ENCODE results near the gene RETREG1.
"Not testable (repeated sequence)": the region's sequence is repeated elsewhere in the genome, so short reads cannot be mapped to it uniquely, and the experiment has no call there.

Gene RETREG1

DNA sequence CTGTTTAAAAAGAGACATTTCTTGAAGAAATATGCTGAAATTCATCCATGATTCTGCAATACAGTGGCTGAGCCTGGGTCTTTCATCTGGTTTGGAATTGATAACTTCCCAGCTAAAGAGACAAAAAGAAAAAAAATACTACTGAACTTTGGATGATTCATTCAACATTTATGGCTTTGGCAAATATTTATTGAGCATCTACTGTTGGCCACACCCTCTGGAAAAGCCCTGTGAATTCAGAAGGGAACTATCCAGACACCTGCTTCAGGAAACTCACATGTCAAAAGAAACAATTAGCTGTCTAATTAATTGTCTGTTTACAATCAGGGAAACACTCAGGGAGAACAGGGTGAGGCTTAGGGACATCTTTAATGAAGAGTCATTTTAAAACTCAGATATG is 133.4 kb downstream of the RETREG1 start:
- DNase-seq, result no peak

DNA sequence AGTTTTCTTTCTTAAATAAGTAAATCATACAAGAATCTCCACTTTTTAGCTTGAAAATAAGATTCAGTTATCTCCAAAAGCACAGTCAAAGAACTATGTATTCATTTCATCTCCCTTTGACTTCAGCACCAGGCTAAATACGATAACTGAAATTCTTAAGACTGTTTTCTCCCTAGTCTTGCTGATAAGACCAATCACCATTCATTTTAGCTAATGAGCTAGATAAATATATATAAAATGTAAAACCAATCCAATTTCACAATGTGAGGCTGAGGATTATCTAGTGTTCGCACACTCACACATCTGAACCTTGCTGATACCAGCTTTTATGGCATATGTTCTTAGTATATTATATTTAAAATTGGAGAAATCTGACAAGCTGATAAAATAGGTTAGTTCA is 133.9 kb downstream of the RETREG1 start:
- DNase-seq, result no peak

DNA sequence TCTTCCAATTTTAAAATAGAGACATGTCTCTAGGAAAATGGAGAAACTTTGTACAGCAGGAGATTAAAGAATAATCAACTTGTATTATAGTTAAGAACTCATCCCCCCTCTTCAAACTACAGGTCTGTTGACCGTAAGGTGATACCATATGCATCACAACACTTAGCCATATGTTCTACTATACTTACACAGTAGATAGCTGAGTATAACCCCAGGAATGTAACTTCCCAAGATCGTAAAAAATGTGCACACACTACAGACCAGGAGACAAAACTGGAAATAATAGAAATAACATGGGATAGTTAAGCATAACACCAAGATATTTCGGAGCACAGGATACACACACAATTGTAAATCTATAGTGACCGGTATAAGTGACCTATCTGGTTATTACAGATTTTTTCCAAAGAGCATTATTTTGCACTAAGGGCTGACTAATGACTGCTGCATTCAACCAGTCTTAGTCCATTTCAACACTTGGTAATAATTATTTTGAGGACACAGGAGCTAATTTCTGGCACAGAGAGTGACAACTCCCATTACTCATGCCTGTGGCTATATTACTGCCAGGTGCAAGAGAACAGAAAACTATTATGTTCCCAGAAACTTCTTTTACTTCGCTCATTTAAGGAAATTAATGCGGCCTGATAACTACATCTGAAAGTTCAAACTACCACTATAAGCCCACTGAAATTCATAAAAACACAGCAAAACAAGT is 135.8 kb downstream of the RETREG1 start:
- DNase-seq, result no peak

DNA sequence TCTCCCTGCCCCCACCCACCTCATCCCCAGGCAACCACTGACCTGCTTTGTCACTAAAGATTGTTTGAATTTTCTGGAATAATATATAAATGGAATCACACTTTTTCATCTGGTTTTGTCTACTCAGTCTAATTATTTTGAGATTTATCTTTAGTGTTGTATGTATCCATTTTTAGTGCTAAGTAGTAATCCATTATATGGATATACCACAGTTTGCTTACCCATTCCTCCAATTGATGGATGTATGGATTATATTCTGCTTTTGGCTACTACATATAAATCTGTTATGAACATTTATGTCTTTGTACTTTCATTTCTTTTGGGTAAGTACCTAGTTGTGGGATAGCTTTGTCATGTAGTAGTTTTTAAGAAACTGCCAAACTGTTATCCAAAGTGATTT is 136.7 kb downstream of the RETREG1 start:
- DNase-seq, result no peak

DNA sequence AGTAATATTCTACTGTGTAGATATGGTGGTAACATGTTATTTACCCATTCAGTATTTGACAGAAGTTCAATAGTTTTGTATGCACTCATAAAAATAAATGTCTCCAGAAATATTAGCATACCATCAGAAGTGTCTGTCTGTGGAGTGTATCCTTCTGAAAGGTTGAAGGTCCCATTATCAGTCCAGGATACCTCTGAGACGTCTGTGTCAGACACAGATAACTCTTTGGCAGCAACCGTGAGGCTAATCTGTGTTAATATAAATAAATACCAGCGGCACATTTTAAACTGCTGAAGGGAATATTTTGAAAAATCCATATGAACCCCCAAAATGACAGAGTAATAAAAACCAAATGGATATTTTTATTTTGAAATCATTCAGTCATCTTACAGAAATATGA is 139.3 kb downstream of the RETREG1 start:
- no peak for DNase-seq

DNA sequence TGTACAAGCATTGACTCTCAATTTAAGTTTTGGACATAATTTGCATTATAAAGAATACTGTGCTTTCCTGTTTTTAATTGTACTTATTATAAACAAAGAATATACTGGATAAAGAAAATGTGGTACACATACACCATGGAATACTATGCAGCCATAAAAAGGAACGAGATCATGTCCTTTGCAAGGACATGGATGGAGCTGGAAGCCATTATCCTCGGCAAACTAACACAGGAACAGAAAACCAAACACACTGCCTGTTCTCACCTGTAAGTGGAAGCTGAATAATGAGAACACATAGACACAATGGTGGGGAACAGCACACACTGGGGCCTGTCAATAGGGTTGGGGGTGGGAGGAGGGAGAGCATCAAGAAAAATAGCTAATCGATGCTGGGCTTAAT is 140.4 kb downstream of the RETREG1 start:
- DNase-seq, result not testable (repeated sequence)

DNA sequence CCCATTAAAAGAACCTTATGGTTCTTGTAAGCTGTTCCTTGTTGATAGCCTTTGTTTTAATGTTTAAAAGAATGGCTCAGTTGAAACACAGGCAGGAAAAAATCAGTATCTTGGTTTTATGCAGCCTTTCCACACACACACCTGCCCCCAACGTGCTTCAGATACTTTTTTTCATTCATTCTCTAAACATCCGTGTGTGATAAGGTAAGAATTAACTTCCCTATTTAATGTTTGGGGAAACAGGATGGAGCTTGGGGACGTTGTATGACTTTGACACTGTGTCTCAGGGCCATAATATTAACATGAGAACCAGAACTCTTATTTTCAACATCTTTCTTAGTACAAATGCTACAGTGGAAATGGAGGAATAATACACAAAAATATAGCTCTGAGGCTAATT is 145.4 kb downstream of the RETREG1 start:
- DNase-seq, result no peak

DNA sequence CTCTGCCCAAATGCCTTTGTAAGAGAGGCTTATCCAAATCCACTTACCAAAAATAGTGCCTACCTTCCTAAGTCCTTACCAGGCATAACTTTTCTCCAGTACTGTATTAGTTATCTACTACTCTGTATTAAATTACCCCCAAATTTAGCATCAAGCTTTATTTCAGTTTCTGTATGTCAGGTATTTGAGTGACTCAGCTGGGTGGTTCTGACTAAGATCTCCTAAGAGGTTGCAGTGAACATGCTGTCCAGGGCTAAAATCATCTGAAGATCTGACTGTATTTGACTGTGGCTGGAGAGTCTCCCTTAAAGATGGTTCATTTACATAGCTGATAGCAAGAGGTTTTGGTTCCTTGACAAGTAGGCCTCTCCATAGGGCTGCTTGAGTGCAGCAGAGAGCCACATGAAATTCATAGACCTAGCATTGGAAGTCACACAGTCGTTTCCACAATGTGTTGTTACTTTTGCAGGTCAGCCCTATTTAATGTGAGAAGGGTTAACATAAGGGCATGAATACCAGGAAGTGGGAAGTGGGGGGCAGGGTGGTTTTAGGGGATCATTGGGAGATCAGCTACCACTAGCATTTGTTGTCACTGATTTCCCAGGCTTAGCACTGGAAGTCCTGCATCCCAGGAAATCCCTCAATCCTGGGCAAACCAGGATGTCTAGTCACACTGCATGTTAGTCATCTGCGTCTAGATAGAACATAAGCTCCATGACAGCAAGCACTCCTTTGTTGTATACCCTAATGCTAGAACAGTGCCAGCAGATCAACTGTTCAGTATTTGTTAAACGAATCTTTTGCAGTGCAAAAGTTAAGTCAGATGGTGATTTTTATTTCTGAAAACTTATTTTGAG is 149.2 kb downstream of the RETREG1 start:
- DNase-seq, result no peak

DNA sequence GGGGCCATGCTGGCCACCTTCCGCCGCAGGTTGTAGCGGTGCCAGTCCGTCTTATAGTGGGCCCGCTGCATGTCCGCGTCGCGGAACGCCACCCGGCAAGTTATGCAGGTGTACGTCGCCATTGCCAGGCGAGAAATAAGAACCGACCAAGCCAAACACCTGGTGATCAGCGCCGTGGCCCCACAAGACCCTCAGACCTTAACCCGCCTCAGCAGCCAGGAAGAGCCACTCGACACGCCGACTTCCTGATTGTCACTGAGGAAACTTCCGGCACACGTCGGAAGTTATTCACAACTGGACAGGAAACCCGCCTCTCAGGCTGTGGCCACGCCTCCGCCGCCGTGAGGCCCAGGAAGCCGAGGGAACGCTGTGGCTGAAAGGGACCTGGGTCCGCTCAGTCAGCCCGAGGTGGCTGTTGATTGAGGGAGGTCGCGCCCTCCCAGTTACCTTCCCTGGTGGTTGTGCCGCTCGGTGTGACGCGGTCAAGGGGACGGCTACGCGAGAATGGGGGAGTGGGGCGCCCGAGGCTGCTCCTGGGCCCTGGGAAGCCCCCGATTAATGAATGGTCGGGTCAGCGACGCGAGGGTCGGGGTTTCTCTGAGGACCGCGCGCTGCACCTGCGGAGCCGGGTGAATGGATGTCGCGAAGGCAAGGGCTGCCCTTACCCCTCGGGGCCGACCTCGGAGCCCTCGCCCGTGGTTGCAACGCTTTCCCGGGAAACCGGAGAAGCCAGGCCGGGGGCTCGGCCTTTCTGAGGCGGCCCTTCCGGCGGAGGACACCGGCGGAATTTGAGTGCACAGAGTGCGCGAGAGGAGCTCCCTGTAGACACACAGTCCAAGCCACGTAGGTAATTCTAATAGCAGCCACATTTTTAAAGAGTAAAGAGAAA is 151.0 kb downstream of the RETREG1 start, which contains the start of gene ZNF622:
TSS of gene ZNF622 (minus strand) at position 257 of the 889 bp plus-strand sequence. CDS start at position 122, 135 bp downstream.
- peak; percentile 88 for DNase-seq

DNA sequence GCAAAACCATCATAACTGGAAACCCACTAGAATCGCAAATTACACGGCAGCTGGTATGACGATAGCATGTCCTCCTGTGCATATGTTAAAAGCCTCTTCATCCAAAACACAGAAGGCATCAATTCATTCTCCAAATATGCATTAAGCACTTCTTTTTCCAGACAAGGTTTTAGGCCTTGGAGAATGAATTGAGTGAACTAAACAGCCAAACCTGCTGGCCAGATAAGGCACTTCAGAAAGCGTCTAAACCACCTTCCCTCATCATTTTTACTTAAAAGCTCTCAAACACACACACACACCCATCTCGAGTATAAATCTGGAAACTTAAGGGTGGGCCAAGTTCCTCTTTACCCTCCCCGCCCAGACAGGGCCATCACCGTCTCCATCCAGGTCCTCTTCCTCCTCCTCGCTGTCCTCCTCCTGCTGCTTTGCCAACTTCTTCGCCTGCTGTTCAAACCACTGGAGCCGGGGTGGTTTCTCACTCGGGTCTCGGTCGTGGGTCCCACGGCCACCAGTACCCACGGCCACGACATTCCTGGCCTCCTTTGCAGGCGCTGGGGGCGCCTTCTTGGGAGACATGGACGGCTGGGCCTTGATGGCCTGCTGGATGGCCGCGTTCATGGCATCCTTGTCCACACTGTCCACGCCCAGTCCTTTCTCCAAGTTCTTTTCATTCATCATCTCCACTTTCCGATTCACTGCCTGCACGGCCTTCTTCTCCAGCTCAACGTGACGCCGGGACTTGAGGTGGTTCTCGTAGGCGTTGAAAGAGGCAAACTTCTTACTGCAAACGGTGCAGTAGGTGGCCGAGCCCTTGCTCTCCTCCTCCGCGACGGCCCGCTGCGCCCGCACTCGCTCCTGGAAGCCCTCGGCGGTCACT is 151.9 kb downstream of the RETREG1 start:
- DNase-seq, result no peak

DNA sequence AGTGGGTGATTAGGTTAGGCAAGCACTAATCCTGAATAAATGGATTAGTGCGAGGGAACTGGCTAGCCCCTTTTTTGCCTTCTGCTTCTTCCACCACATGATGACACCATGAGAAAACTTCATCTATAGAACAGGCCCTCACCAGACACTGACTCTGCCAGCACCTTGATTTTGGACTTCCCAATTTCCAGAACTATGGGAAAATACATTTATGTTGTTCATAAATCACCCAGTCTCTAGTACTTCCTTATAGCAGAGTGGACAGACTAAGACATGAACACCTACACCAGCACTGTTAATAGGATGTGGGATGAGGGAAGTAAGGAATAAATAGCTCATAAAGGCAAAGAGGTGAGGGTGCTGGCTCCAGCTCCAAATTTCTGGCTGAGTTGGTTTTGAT is 152.6 kb downstream of the RETREG1 start:
- DNase-seq, result no peak

DNA sequence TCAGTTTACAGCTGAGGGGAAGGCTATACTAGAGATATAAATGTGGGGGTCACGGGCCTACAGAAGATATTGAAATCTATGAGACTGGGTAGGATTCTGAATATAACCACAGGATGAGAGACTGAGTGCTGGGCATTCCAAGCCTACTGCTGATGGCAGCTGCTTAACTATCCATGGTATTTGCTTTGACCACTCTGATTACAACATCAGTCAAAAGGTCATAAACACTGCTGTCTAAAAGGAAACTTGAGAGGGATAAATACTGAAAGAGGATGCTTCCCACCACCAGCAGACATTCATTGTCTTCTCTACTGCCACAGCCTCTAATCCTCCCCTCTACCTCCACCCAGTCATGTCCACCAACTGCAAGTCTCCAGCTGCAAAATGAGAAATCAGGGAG is 155.0 kb downstream of the RETREG1 start:
- DNase-seq, result no peak

DNA sequence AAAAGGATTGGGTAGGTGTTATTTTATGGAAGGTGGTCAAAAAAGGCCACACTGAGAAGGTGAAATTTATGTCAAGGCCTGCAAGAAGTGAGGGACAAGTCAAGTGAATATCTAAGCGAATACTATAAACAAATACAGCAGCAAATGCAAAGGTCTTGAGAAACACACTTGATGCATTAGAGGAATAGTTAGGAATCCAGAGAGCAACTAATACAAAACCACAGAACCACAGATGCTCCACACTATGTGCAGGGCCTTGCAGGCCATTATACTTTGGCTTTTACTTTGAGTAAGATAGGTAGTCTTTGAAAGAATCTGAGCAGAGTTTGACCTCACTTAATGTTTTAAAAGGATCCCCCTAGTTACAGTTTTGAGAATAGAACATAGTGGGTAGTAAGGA is 155.8 kb downstream of the RETREG1 start:
- no peak for DNase-seq

DNA sequence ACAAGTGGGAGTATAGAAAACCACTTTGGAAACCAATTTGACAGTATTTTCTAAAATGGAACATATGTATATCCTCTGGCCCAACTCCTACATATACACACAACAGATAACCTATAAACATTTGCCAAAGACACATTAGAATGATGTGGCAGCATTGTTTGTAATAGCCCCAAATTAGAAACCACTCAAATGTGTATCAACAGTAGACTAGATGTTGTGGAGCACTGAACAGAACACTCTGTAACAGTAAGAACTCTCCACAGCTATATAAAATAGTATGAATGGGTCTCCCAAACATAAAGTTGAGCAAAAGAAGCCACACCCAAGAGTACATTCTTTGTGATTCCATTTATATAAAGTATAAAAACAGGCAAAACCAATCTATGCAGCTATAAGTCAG is 157.3 kb downstream of the RETREG1 start:
- no peak for DNase-seq

DNA sequence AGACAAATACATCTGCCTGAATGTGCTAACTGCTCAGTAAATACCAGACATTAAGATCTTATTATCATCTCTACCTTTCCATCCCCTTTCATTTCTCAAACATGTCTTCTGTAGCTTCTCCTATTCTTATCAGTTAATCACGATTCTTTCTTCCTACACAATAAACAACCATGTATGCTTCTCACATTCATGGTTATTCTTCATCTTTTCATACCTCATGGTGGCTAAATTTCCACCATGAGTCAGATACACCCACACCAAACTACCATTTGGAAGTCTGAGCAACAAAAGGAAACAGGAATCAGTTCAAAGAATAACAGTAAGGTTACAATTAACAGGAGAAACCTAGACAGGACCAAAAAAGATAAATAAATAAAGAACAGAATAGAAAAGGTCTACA is 158.9 kb downstream of the RETREG1 start:
- DNase-seq, result no peak

DNA sequence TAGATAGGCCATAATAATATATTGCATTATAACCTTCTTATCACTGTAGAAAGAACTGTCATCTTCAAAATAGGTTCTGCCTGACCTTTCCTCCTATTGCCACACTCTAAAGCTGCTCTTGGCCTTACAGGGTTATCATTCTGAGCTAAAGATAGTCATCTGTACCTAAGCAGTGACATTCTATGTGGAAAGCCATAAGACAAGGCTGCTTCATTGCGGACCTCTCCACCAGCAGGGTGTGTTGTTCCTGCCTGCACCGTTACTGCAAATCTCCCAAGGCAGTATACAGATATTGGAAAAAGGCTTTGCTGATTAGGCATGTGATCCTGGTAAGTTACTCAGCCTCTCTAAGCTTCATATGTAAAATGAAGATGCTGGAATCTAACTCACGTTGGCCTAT is 159.3 kb downstream of the RETREG1 start:
- DNase-seq, result no peak

DNA sequence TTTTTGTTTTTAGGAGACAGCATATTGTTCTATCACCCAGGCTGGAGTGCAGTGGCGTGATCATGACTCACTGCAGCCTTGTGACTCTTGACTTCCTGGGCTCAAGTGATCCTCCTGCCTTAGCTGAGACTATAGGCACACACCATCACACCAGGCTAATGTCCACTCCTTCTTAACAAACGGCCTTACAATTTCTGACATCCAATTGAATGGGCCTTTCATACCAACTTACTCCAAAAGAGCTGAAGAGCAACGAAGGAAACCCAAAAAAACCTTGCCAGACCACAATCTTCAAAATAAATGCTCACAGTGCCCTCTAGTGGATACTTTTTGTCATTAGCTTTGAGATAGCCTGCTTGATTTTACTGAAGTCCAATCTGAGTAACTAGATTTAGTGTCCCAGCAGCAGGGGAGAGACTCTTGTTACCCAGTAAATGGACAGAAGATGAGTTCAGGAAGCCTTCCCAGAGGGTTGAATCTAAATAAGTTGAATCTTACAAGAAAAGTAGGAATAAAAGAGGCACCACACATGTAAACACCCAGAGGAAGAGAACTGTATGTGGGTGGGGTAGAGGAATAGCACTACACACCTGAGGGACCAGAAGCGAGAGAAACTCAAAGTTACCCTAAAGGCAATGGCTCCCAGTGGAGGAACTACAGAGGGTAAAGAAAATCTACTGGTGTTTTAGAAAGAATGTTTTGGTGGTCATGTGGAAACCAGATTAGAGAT is 160.5 kb downstream of the RETREG1 start:
- peak; percentile 58 for DNase-seq

DNA sequence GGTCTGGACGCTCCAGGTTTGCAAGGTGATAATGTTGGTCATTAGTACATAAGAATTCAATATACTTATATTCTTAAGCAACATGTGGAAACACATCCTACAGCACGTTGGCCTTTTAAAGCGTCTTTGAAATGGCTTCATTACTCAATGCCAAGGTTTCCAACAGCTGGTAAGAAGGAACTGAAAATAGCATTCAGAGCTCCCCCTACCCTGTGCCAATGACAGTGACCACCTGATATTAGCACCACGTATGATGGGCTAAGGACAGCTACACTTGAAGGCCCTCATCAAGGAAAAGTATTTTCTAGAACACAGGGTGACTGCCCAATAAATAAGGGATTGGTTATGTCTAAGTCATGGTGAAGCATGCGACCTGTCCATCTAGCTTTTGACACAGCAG is 161.1 kb downstream of the RETREG1 start:
- DNase-seq, result no peak

DNA sequence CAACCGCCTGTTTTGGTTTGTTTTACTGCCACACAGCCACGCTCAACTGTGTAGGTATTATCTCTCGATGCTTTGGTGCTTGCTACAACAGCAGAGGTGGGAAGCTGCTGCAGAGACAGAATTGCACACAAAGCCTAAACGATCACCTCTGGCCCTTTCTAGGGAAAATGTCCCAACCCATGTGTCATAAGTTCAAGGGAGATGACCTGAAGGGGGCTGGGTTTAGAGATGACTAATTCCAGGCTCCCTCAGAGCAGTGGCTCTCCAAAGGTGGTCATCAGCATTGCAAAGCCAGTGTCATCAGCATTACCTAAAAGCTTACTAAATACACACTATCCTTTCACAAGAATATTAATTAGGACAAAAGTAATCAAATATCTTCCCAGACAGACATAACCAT is 162.1 kb downstream of the RETREG1 start:
- no peak for DNase-seq

DNA sequence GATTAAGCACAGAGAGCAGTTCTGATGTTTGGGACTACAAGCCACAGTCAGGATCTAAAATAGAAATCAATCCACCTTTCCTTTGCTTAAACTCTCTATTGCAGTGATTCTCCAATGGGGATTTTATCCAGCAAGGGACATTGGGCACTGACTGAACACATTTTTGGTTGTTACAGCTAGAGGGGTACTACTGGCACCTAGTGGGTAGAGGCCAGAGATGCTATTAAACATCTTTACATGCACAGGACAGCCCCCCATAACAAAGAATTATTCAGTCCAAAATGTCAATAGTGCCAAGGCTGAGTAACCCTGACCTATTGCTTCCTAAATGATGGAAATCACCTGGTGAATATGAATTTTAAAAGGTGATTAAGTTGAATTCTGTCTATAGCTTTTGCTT is 163.2 kb downstream of the RETREG1 start:
- DNase-seq, result no peak

DNA sequence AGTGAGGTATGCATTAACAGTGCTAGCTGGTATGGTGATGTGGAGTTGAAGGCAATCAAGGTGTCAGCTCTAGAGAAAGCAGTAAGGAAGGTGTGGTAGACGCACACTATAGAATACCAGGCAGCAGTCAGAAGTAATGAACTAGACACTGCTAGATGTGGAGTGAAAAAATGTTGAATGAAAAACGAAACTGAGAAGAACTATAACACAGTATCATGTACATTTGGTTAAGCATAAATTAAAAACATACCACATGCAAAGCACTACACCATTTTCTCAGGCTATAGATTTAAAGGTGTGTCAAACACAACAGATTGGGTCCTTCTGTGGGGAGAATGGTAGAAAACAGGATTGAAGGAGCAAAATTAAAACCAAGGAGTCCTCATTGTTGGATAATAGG is 166.6 kb downstream of the RETREG1 start:
- DNase-seq, result no peak

DNA sequence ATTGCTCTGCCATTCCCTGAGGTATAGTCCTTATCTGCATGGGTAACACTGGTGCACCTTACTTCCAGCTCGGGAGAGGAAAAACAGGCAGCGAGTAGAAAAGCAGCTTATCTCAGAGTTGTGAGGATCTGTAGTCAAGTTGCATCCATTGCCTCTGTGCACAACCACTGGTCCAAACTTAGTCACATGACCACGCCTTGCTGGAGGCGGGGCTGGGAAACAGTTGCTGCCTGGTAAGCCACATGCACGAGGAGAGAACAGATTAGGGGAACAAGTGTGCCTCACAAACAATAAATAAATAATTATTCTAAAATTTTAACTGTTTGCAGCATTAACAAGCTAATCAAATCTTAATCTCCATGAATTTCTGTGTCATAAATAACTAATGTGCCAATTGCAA is 169.8 kb downstream of the RETREG1 start:
- DNase-seq, result no peak

All from NCI-H446 treated with DMSO at 0.1 percent for 48 hours (cell line).